ENCODE data around the gene RGS7. TPM values are rescaled to one million over a fixed set of nuclear protein-coding genes. Genes with fewer than 3 reads are reported as not detected.

Gene RGS7
- total RNA-seq, 2 experiments from 2014 or later: not detected

GRCh38 chr1:240869071-240869470 is 487.9 kb downstream of the RGS7 start:
- ATAC-seq (ENCODE audit: poor library complexity) (no peak), DNase-seq (no peak)

GRCh38 chr1:240866724-240867123 is 490.3 kb downstream of the RGS7 start:
- DNase-seq: no peak
- CTCF ChIA-PET: no interaction called here
- no peak for ATAC-seq (ENCODE audit: poor library complexity)
- Histone ChIP-seq H3K36me3 (ENCODE audit: insufficient read depth, low read length) (no peaks in the 10 kb centered on the region), H3K27me3 (ENCODE audit: control insufficient read depth in 1 of 2, insufficient read depth in 2 of 2, low read length in 2 of 2) (no peaks in the 10 kb centered on the region), H3K4me3 (ENCODE audit: low read length) (no peak overlapping the region), H3K4me1 (ENCODE audit: insufficient read depth, low read length) (no peaks in the 10 kb centered on the region), H3K27ac (ENCODE audit: low read depth in 1 of 2, low read length in 2 of 2) (no peak overlapping the region), H3K9me3 (ENCODE audit: control insufficient read depth in 1 of 2, insufficient read depth in 1 of 2, low read length in 2 of 2) (peaks cover 0 to 4% of the 10 kb centered on the region in 2 experiments)
- intact Hi-C loops (cut with DNase I, micrococcal nuclease): no loop called here
- Mint-ChIP-seq H3K27me3 (no peaks in the 10 kb centered on the region), H3K36me3 (ENCODE audit: low read depth) (no peaks in the 10 kb centered on the region), H3K4me1 (ENCODE audit: low read depth) (no peaks in the 10 kb centered on the region), H3K9me3 (peaks cover 3% of the 10 kb centered on the region), H3K4me3 (no peak overlapping the region), H3K27ac (no peak overlapping the region)
- POLR2A ChIA-PET: no interaction called here
- TF ChIP-seq CTCF (IDR thresholded peaks at IDR 0.05): no peak

More at GRCh38 chr1:240869071-240869470, 487.9 kb downstream of the RGS7 start:
- Histone ChIP-seq H3K36me3 (ENCODE audit: insufficient read depth, low read length) (no peaks in the 10 kb centered on the region), H3K9me3 (ENCODE audit: control insufficient read depth in 1 of 2, insufficient read depth in 1 of 2, low read length in 2 of 2) (no peaks in the 10 kb centered on the region), H3K27ac (ENCODE audit: low read depth in 1 of 2, low read length in 2 of 2) (no peak overlapping the region), H3K4me3 (ENCODE audit: low read length) (no peak overlapping the region), H3K4me1 (ENCODE audit: insufficient read depth, low read length) (no peaks in the 10 kb centered on the region), H3K27me3 (ENCODE audit: control insufficient read depth in 1 of 2, insufficient read depth in 2 of 2, low read length in 2 of 2) (no peaks in the 10 kb centered on the region)
- H3K4me3 Mint-ChIP-seq: no peak overlapping the region
- H3K9me3 Mint-ChIP-seq: peaks cover 3% of the 10 kb centered on the region
- intact Hi-C loops (cut with DNase I, micrococcal nuclease): no loop called here
- POLR2A ChIA-PET: no interaction called here
- CTCF ChIA-PET: no interaction called here
- H3K4me1 Mint-ChIP-seq (ENCODE audit: low read depth): no peaks in the 10 kb centered on the region
- no peaks in the 10 kb centered on the region for H3K27me3 Mint-ChIP-seq
- H3K27ac Mint-ChIP-seq: no peak overlapping the region
- TF ChIP-seq CTCF (IDR thresholded peaks at IDR 0.05): no peak
- no peaks in the 10 kb centered on the region for H3K36me3 Mint-ChIP-seq (ENCODE audit: low read depth)

- no peak overlapping the region for H3K4me3 ChIP-seq (ENCODE audit: low read length)
- H3K36me3 ChIP-seq (ENCODE audit: insufficient read depth, low read length): no peaks in the 10 kb centered on the region
- H3K27me3 Mint-ChIP-seq: no peaks in the 10 kb centered on the region
- DNase-seq (no peak), ATAC-seq (ENCODE audit: poor library complexity) (no peak)
- TF ChIP-seq CTCF (IDR thresholded peaks at IDR 0.05): no peak
- no peak overlapping the region for H3K4me3 Mint-ChIP-seq
- H3K36me3 Mint-ChIP-seq (ENCODE audit: low read depth): no peaks in the 10 kb centered on the region
- no peaks in the 10 kb centered on the region for H3K4me1 Mint-ChIP-seq (ENCODE audit: low read depth)
- H3K9me3 Mint-ChIP-seq: no peaks in the 10 kb centered on the region
- no peaks in the 10 kb centered on the region for H3K4me1 ChIP-seq (ENCODE audit: insufficient read depth, low read length)
- H3K27me3 ChIP-seq (ENCODE audit: control insufficient read depth in 1 of 2, insufficient read depth in 2 of 2, low read length in 2 of 2): no peaks in the 10 kb centered on the region
- POLR2A ChIA-PET: no interaction called here
- H3K27ac ChIP-seq (ENCODE audit: low read depth in 1 of 2, low read length in 2 of 2): no peak overlapping the region
- peaks cover 0 to 4% of the 10 kb centered on the region in 2 experiments for H3K9me3 ChIP-seq (ENCODE audit: control insufficient read depth in 1 of 2, insufficient read depth in 1 of 2, low read length in 2 of 2)
- H3K27ac Mint-ChIP-seq: no peak overlapping the region
- intact Hi-C loops (cut with DNase I, micrococcal nuclease): no loop called here
- CTCF ChIA-PET: no interaction called here
These were observed 497.0 kb downstream of the RGS7 start for GRCh38 chr1:240860023-240860422.
